Measurements from ENCODE around the gene PTGES.
A peak's percentile ranks its signal among the peaks of the same experiment; 100 is the strongest.

PTGES gene

DNA sequence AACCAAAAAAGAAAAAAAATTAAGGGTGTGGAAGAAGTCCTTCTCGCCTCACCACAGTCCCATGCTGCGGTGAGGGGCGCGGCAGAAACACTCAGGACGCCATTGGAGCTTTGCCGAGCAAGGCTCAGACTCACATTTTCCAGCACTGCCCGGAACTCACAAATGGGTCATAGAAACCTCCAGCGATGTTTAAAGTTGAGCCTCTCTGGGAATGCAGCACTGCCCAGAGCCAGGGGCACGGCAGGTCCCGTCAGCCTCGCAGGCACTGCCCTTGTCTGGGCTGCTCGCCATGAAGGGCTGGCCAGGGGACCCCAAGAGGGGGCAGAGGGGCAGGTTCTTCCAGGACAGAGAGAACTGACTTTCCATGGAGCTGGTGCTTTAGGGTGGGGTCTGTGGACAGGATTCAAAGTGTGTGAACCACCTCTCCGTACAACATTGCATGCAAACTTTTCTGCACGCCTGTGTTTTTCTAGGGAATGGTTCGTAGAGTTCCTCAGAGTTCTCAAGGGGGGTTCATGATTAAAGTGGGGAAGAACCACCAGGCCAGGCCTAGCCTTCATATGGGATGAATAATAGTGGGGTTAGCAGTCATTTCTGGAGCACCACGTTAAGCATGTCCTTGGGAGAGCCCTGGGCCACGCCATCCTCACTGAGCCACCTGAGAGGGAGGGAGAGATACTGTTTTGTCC, 49.0 kb downstream of the PTGES start:
- Histone ChIP-seq H3K4me3 (peak overlapping the region in 1 of 2 donors; percentile 19), H3K27ac (peak overlapping the region; percentile 81 to 84), H3K4me1 (peaks cover 0 to 51% (median 30%) of the 10 kb centered on the region in 4 donors), H3K36me3 (no peaks in the 10 kb centered on the region), H3K9me3 (no peaks in the 10 kb centered on the region), H3K27me3 (no peaks in the 10 kb centered on the region)
- peak; percentile 76 to 91 for DNase-seq
- intact Hi-C loops (cut with DNase I; ENCODE audit: low total_unique reads), result no loop called here
- TF ChIP-seq, protein P1, sequence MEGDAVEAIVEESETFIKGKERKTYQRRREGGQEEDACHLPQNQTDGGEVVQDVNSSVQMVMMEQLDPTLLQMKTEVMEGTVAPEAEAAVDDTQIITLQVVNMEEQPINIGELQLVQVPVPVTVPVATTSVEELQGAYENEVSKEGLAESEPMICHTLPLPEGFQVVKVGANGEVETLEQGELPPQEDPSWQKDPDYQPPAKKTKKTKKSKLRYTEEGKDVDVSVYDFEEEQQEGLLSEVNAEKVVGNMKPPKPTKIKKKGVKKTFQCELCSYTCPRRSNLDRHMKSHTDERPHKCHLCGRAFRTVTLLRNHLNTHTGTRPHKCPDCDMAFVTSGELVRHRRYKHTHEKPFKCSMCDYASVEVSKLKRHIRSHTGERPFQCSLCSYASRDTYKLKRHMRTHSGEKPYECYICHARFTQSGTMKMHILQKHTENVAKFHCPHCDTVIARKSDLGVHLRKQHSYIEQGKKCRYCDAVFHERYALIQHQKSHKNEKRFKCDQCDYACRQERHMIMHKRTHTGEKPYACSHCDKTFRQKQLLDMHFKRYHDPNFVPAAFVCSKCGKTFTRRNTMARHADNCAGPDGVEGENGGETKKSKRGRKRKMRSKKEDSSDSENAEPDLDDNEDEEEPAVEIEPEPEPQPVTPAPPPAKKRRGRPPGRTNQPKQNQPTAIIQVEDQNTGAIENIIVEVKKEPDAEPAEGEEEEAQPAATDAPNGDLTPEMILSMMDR (IDR thresholded peaks at IDR 0.05), result no peak

DNA sequence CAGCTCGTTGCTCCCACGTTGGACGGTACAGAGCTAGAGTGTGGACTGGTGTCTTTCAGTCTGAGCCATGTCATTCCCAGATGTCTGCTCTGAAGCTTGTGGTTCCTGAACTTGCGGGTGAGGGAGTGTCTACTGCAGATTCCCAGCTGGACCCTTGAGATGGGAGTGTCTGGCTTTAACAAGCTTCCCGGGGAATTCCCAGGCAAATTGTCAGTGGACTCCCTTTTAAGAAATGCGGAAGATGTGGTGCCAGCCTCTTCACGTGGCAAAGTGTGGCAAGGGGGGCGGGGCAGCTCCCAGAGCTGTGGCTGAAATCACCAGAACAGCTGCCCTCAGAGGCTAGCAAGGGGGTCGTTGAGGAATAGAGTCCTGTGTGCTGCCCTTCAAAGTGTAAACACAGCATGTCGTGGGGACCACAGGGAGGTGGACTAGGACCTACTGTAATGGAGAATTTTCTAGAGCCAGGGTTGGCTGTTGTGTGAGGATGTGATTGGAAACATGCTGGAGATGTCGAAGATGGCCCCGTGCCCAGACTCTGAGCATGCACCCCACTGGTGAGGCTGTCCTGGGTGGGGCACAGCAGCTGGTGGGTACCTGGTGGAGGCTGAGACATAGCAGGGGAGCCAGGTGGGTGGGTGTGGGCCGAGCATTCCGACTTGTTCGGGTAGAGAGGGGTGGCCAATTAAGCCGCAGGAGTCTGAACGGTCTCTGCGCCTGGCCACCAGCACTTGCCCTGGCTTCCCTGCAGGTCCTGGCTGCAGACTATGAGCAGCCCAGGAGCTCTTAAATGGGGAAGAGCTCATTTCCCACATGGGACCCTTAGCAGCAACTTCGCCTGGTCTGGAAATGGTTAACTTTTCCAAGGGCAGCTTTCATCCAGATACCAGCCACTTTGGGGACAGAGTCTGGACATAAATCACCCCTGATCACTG, 50.0 kb downstream of the PTGES start:
- H3K4me3 ChIP-seq, result peak overlapping the region in 1 of 2 donors; percentile 19
- no peaks in the 10 kb centered on the region for H3K9me3 ChIP-seq
- H3K27me3 ChIP-seq, result no peaks in the 10 kb centered on the region
- peak overlapping the region; percentile 81 to 84 for H3K27ac ChIP-seq
- TF ChIP-seq, protein P1 (IDR thresholded peaks at IDR 0.05), result no peak
- intact Hi-C loops (cut with DNase I; ENCODE audit: low total_unique reads), result no loop called here
- no peaks in the 10 kb centered on the region for H3K36me3 ChIP-seq
- DNase-seq, result peak; percentile 68 to 88
- peaks cover 0 to 58% (median 38%) of the 10 kb centered on the region in 4 donors for H3K4me1 ChIP-seq

DNA sequence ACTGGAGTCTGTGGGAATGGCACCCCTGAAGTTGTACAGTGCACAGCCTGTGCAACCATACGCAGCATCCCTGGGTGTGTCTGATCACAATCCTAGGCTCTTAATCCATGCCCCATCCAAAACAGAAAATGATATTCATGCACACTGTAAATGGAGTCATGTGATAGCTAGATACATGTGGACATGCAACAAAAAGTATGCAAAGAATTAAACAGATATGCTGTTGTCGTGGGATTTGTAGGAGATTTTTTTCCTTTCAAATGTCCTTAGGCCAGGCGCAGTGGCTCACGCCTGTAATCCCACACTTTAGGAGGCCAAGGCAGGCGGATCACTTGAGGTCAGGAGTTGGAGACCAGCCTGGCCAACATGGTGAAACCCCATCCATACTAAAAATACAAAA, 51.3 kb downstream of the PTGES start:
- DNase-seq, result no peak
- H3K36me3 ChIP-seq, result no peaks in the 10 kb centered on the region
- peak overlapping the region; percentile 81 to 84 for H3K27ac ChIP-seq
- H3K9me3 ChIP-seq, result no peaks in the 10 kb centered on the region
- TF ChIP-seq, protein P1 (IDR thresholded peaks at IDR 0.05), result no peak
- no peak overlapping the region for H3K4me3 ChIP-seq
- H3K4me1 ChIP-seq, result peaks cover 0 to 69% (median 47%) of the 10 kb centered on the region in 4 donors
- H3K27me3 ChIP-seq, result no peaks in the 10 kb centered on the region
- intact Hi-C loops (cut with DNase I; ENCODE audit: low total_unique reads), result no loop called here

DNA sequence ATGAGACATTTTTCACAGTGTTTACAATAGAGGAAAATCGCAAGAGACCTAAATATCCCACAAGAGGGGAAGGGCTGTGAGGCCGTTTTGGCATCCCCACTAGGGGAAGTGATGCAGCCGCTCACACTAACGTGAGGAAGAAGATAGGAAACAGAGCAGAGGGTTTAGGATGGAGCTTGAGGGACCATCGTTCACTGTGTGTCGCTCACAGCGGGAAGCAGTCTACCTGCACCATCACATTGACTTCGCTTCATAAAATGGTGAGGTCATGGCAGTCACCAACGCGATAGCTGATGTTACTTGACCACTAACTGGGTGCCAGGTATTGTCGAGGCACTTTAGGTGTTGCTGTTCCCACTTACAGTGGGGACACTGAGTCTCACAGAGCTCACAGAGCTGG, 51.8 kb downstream of the PTGES start:
- Histone ChIP-seq H3K27ac (peak overlapping the region in 1 of 2 donors; percentile 84), H3K27me3 (no peaks in the 10 kb centered on the region), H3K9me3 (no peaks in the 10 kb centered on the region), H3K36me3 (no peaks in the 10 kb centered on the region), H3K4me1 (peaks cover 0 to 74% (median 50%) of the 10 kb centered on the region in 4 donors), H3K4me3 (no peak overlapping the region)
- intact Hi-C loops (cut with DNase I; ENCODE audit: low total_unique reads), result no loop called here
- DNase-seq, result no peak
- TF ChIP-seq, protein P1 (IDR thresholded peaks at IDR 0.05), result no peak

DNA sequence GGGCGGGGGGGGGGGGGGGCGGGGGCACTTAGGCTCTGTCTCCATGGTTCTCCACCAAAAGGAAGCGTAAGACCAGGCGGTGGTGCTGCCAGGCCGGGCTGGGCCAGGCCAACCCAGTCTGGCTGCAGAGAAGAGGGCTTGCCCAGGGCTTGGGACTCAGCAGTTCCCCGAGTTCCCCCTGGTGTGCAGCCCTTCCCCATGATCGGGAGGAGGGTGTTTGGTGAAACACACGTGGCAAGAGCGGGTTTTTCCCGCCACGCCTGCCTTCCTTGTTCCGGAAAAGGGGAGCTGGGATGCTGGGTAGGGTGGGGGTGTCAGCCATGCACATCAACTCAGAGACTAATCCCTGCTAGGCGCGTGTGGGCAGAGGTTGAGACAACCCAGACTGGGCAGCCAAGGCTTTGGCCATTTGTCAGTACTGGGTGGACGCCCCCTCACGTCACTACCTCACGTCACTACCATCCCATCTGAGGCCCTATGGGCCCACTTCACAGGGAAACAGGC, 54.5 kb downstream of the PTGES start:
- Histone ChIP-seq H3K4me3 (peak overlapping the region; percentile 51 to 59), H3K27ac (peak overlapping the region; percentile 84 to 91), H3K27me3 (no peaks in the 10 kb centered on the region), H3K36me3 (no peaks in the 10 kb centered on the region), H3K9me3 (no peaks in the 10 kb centered on the region), H3K4me1 (peaks cover 0 to 80% (median 49%) of the 10 kb centered on the region in 4 donors)
- TF ChIP-seq, protein P1 (IDR thresholded peaks at IDR 0.05), result no peak
- DNase-seq, result peak; percentile 86 to 92
- intact Hi-C loops (cut with DNase I; ENCODE audit: low total_unique reads), result no loop called here

Measured in tibial artery (tissue), 4 donors.